OCI-LY1 (cell line): ENCODE results near the gene IL4I1.

ENCODE experiments used
- H2AFZ ChIP-seq: fragments of 200-600 bp; sonication (generic), shearing (Covaris generic); 2 replicates; pipeline ENCODE4 v1.6.0; 2014; ENCODE audit warnings: antibody characterized with exemption, mild to moderate bottlenecking, low read length
- H3F3A ChIP-seq: fragments of 200-600 bp; sonication (generic), shearing (Covaris generic); 2 replicates; pipeline ENCODE4 v1.6.0; 2014; ENCODE audit warnings: mild to moderate bottlenecking, antibody characterized with exemption, low read length, moderate library complexity; ENCODE audit not compliant: insufficient read depth
- H3K27ac ChIP-seq: fragments of 200-600 bp; sonication (generic); 2 replicates; pipeline ENCODE4 v1.5.1; 2014; ENCODE audit warnings: low read length, mixed run types, mild to moderate bottlenecking, low read depth; ENCODE audit not compliant: poor library complexity, severe bottlenecking
- H3K27me3 ChIP-seq: fragments of 200-600 bp; sonication (generic); 2 replicates; pipeline ENCODE4 v1.6.0; 2014; ENCODE audit warnings: antibody characterized with exemption, mild to moderate bottlenecking, low read length, moderate library complexity; ENCODE audit not compliant: insufficient read depth
- H3K36me3 ChIP-seq: fragments of 200-600 bp; sonication (generic); 2 replicates; pipeline ENCODE4 v1.6.1; 2014; ENCODE audit warnings: mild to moderate bottlenecking, antibody characterized with exemption, low read length, moderate library complexity, mixed read lengths; ENCODE audit not compliant: insufficient read depth
- H3K4me1 ChIP-seq: fragments of 200-600 bp; sonication (generic); 2 replicates; pipeline ENCODE4 v1.5.1; 2014; ENCODE audit warnings: mild to moderate bottlenecking, low read length, moderate library complexity; ENCODE audit not compliant: insufficient read depth, severe bottlenecking
- H3K4me2 ChIP-seq: fragments of 200-600 bp; sonication (generic), shearing (Covaris generic); 2 replicates; pipeline ENCODE4 v1.6.1; 2014; ENCODE audit warnings: low read length
- H3K4me3 ChIP-seq: fragments of 200-600 bp; sonication (generic); 2 replicates; pipeline ENCODE4 v1.5.1; 2014; ENCODE audit warnings: low read length, low read depth, mild to moderate bottlenecking, mixed read lengths; ENCODE audit not compliant: poor library complexity, severe bottlenecking
- H3K79me2 ChIP-seq: fragments of 200-600 bp; shearing (Covaris generic); 2 replicates; pipeline ENCODE4 v1.6.1; 2016; ENCODE audit warnings: mixed run types, low read length, mixed read lengths; ENCODE audit not compliant: insufficient read depth
- H3K9ac ChIP-seq: fragments of 200-600 bp; sonication (generic), shearing (Covaris generic); 2 replicates; pipeline ENCODE4 v1.6.1; 2014; ENCODE audit warnings: mild to moderate bottlenecking, low read length, mixed read lengths
- H3K9me2 ChIP-seq: fragments of 200-600 bp; sonication (generic), shearing (Covaris generic); 2 replicates; pipeline ENCODE4 v1.6.1; 2014; ENCODE audit warnings: low read depth, mild to moderate bottlenecking, low read length, mixed read lengths
- H3K9me3 ChIP-seq: fragments of 200-600 bp; shearing (Covaris generic); 2 replicates; pipeline ENCODE4 v1.6.1; 2014; ENCODE audit warnings: low read length, mixed read lengths
- H4K20me1 ChIP-seq: fragments of 200-600 bp; sonication (generic), shearing (Covaris generic); 2 replicates; pipeline ENCODE4 v1.6.0; 2016; ENCODE audit warnings: mild to moderate bottlenecking, low read length; ENCODE audit not compliant: insufficient read depth
- EZH2 ChIP-seq: fragments of 200-600 bp; sonication (generic), shearing (Covaris generic); IDR thresholded peaks from 2 replicates; pipeline ENCODE4 v1.8.0; 2017; ENCODE audit warnings: borderline replicate concordance, mixed run types, mild to moderate bottlenecking, antibody characterized with exemption, low read length, moderate library complexity, mixed read lengths
- TF ChIP-seq, protein P1 (sequence below): fragments of 200-600 bp; sonication (generic), shearing (Covaris generic); IDR thresholded peaks from 2 replicates; pipeline ENCODE4 v1.5.1; 2017; ENCODE audit warnings: mild to moderate bottlenecking, antibody characterized with exemption, low read length, moderate library complexity, mixed read lengths

The IL4I1 gene

DNA sequence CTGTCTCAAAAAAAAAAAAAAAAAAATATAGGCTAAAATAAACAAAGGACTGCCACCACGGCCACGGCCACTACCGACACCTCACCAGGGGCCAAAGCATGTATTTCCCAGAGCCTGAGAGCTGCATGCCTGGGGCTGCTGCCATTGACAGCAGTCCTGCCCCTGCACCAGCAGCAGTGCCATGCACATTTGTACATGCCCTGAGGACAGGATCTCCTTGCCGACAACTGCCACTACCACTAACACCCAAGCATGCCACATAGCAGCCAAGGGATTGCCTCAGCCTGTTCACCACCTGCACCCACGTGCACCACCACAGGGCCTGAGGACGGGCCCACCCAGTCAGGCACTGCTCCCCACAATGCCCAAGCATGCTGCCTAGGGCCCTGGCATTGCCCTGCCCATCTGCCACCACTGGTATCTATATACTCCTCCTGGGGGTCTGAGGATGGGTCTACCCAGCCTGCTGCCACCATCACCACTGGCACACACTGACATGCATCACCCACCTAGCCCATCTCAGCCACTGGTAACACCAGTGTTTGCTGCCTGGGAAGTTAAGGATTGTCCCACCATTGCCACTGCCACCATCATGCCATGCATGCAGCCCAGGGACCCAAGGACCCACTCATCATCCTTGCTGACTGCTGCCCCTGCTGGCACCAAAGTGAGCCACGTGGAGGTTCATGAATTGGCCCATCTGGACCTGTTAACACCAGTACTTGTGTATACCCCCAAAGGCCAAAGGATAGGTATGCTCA, 43.2 kb upstream of the IL4I1 start:
- Histone ChIP-seq H2AFZ (no peak overlapping the region), H3K27ac (no peak overlapping the region), H3K27me3 (no peaks in the 10 kb centered on the region; the same call in 1 of the 2 replicates), H3K36me3 (no peaks in the 10 kb centered on the region), H3K79me2 (no peaks in the 10 kb centered on the region), H4K20me1 (no peaks in the 10 kb centered on the region), H3K4me2 (no peak overlapping the region), H3K9ac (no peak overlapping the region), H3K4me3 (no peak overlapping the region), H3K9me2 (no peaks in the 10 kb centered on the region), H3K9me3 (no peaks in the 10 kb centered on the region), H3K4me1 (no peaks in the 10 kb centered on the region), H3F3A (0 out of 2 replicates have a peak, but pooled peaks cover 2% of the 10 kb centered on the region)
- TF ChIP-seq EZH2 = no peak
- TF ChIP-seq, protein P1, sequence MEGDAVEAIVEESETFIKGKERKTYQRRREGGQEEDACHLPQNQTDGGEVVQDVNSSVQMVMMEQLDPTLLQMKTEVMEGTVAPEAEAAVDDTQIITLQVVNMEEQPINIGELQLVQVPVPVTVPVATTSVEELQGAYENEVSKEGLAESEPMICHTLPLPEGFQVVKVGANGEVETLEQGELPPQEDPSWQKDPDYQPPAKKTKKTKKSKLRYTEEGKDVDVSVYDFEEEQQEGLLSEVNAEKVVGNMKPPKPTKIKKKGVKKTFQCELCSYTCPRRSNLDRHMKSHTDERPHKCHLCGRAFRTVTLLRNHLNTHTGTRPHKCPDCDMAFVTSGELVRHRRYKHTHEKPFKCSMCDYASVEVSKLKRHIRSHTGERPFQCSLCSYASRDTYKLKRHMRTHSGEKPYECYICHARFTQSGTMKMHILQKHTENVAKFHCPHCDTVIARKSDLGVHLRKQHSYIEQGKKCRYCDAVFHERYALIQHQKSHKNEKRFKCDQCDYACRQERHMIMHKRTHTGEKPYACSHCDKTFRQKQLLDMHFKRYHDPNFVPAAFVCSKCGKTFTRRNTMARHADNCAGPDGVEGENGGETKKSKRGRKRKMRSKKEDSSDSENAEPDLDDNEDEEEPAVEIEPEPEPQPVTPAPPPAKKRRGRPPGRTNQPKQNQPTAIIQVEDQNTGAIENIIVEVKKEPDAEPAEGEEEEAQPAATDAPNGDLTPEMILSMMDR = peak; percentile 34; the same call in 1 of the 2 replicates

DNA sequence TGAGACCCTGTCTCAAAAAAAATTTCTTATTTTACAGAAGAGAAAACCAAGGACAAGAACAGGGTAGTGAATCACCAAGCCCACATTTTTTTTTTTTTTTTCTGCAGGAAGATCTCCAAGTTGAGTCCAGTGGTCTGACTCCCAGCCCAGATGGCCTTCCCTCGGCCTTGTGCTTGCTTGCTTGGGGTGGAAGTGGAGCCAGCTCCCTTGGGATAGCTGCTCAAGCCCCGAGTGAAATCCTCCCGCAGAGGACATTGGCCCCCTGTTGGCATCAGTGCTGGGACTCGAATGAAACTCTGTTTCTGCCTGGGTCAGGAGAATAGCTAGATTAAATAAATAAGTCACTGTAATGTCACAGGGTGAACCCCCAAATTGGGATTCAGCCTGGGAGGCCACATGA, 42.0 kb upstream of the IL4I1 start:
- H3K9me2 ChIP-seq = no peaks in the 10 kb centered on the region
- H2AFZ ChIP-seq = no peak overlapping the region
- H3K4me2 ChIP-seq = no peak overlapping the region
- no peak overlapping the region for H3K9ac ChIP-seq
- H3F3A ChIP-seq = 0 out of 2 replicates have a peak, but pooled peaks cover 2% of the 10 kb centered on the region
- H3K79me2 ChIP-seq = no peaks in the 10 kb centered on the region
- no peaks in the 10 kb centered on the region for H3K9me3 ChIP-seq
- H3K27ac ChIP-seq = no peak overlapping the region
- no peaks in the 10 kb centered on the region for H4K20me1 ChIP-seq
- H3K27me3 ChIP-seq = no peaks in the 10 kb centered on the region; the same call in 1 of the 2 replicates
- H3K36me3 ChIP-seq = peaks cover 3% of the 10 kb centered on the region
- H3K4me3 ChIP-seq = no peak overlapping the region
- H3K4me1 ChIP-seq = no peaks in the 10 kb centered on the region
- TF ChIP-seq EZH2 = no peak
- TF ChIP-seq, protein P1 = no peak

DNA sequence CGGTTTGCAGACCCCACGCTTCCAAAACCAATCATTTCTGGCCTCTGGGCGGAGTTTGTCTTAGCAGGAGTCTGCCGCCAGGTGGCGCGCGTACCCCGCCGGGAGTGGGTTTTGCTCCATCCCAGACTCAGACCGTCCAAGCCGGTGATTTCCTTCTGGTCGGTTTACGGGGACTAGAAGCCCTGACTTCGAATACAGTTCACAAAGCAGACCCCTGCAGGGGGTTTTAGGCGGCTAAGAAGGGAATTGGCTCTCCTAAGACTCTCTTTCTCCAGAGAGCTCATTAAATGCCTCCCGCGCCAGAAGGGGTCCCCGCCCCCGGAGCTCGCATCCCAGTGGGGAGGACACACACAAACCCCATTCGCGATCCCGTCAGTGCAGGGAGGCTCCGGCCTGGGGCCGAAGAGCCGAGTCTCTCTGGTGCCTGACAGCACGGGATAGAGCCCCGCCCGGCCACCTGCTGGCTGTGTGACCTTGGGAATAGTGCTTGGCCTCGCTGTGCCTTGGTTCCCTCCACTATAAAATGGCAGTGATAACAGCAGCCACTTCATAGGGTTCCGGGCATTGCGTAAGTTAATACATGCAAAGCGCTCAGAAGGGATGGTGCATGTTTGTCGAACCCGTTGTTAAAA, 41.2 kb upstream of the IL4I1 start:
- Histone ChIP-seq H3K4me1 (no peaks in the 10 kb centered on the region), H2AFZ (no peak overlapping the region), H3K4me3 (no peak overlapping the region)

More for the DNA sequence above, 41.2 kb upstream of the IL4I1 start:
- Histone ChIP-seq H3K9ac (no peak overlapping the region), H3F3A (0 out of 2 replicates have a peak, but pooled peaks cover 2% of the 10 kb centered on the region), H3K9me3 (no peaks in the 10 kb centered on the region), H4K20me1 (no peaks in the 10 kb centered on the region), H3K27ac (no peak overlapping the region), H3K9me2 (no peaks in the 10 kb centered on the region), H3K27me3 (no peaks in the 10 kb centered on the region), H3K79me2 (no peaks in the 10 kb centered on the region), H3K36me3 (peaks cover 11% of the 10 kb centered on the region), H3K4me2 (no peak overlapping the region)
- TF ChIP-seq EZH2 = no peak
- TF ChIP-seq, protein P1 = peak; percentile 93
